RCC 7860 (cell line): ENCODE measurements around the gene PLTP.
A peak's percentile ranks its signal among the peaks of the same experiment; 100 is the strongest.
"Not testable (repeated sequence)": the region's sequence is repeated elsewhere in the genome, so short reads cannot be mapped to it uniquely, and the experiment has no call there.

ENCODE experiments used
- DNase-seq: peaks from one replicate; pipeline ENCODE4 v3.0.0-alpha.2; 2015; ENCODE audit warnings: low spot score
- FAIRE-seq: peaks from 2 replicates; lab custom pipeline; 2012; peaks lifted over from hg19 to GRCh38; lab: Jason Lieb, UNC

Gene PLTP, protein sequence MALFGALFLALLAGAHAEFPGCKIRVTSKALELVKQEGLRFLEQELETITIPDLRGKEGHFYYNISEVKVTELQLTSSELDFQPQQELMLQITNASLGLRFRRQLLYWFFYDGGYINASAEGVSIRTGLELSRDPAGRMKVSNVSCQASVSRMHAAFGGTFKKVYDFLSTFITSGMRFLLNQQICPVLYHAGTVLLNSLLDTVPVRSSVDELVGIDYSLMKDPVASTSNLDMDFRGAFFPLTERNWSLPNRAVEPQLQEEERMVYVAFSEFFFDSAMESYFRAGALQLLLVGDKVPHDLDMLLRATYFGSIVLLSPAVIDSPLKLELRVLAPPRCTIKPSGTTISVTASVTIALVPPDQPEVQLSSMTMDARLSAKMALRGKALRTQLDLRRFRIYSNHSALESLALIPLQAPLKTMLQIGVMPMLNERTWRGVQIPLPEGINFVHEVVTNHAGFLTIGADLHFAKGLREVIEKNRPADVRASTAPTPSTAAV

GRCh38 chr20:45911486-45912343 is at the start of gene PLTP:
Gene PLTP, minus strand, starts transcription at chr20:45912155. Its CDS starts 703 bp downstream, at chr20:45911452.
- DNase-seq = no peak
- no peak for FAIRE-seq

GRCh38 chr20:45959956-45960630 is 48.1 kb upstream of the PLTP start:
- DNase-seq = no peak
- no peak for FAIRE-seq

GRCh38 chr20:45959126-45959525 is 47.2 kb upstream of the PLTP start:
- DNase-seq (no peak), FAIRE-seq (no peak)

- DNase-seq = no peak
- FAIRE-seq = no peak
Measured at GRCh38 chr20:45958593-45958992, 46.6 kb upstream of the PLTP start.

DNA sequence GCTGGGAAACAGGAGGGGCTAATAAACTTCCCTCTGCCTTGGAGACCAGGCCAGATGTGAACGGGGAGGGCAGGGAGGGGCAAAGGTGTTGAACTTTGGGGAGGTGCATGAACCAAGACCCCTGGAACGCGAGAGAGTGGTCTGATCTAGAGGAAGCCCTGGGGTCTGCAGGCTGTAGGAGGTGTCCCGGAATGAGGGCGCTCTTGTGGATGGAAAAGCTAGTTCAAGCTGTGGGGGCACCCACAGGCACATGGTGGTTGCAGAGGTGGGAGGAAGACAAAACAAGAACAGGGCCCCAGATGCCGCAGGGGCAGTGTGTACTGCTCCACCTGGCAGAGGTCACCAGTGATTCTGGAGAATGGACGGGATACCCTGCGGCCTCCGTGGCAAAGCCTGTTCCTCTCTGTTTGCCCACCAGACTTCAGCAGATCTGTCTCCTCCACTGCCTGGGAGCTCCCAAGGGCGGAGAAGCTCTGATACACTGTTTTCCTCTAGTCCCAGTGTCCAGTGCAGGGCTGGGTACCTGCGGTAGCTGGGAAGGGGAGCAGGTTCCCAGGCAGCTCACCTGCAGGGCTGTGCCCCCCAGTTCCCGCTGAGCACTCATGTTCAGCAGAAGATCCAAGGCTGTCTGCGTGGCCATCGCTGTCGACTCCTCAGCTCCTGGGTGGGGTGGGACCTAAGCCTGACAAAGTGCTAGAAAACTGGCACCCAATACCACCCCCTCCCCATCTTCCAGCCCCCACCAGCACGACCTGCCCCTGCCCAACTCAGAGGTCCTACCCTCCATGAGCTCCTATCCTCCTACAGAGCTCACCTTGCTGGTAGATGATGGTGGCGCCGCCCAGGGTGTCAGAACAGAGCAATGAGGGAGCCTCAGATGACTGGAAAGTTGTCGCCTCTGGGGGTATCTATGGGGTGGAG is 45.3 kb upstream of the PLTP start:
- no peak for FAIRE-seq
- DNase-seq = no peak

GRCh38 chr20:45956326-45956725 is 44.4 kb upstream of the PLTP start:
- DNase-seq, FAIRE-seq: not testable (repeated sequence)

- DNase-seq = no peak
Measured at GRCh38 chr20:45953672-45954071, 41.7 kb upstream of the PLTP start.

DNA sequence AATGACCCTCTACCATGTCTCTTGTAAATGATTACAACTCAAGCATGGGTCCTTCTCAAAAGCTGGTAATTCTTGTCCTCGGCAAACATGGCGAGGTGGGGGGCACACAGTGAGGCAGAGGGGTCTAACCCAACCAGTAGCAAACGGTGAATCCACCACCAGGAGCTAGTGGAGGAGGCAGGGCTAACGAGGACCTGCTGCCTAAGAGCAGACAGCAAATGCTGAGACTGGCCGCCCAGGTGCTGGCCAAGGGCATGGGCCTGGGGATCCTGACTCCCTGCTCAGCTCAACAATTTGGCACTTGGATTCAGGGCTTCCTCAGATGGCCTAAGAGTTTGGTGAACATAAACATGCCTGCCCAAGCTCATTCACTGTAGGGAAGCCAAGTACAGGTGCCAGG is 40.9 kb upstream of the PLTP start:
- no peak for DNase-seq
- no peak for FAIRE-seq

More at GRCh38 chr20:45953672-45954071, 41.7 kb upstream of the PLTP start:
- no peak for FAIRE-seq

DNA sequence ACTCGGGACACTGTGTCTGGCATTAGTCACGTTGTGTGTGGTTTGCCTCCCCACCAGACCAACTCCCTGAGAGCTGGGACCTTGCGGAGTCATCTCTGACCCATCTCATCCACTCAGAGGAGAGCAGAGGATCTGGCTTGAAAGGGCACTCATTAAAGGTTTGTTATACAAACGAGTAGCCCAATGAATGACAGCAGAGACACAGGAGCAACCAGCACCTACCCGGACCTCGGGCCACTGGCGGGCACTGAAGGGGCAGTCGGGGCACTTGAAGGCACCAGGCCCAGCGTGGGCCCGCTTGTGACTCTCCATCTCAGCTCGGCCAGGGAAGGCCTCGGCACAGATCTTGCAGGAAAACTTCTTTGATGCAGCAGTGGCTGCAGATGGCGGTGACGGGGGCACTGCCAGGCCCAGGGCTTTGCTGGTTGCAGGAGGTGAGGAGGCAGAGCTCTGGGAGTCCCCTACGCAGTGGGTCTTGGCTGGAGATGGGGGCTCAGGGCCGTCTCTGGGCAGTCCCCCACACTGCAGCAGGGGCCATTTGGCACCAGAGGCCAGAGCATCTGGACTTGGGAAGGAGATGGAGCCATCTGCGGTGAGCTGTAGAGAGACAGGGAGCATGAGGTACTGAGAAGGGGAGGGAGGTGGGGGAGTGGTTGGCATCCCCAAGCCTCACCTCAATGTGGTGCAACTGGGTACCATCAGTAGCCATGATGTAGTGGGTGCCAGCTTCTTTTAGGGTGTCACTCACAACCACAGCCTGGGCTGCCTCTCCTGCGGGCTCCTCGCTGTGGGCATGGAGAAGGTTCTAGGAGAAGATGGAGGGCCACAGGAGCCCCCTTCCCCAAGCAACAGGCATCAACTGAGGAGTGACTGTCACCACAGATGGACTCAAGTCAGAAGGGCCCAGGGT is 40.2 kb upstream of the PLTP start:
- DNase-seq = peak; percentile 13
- no peak for FAIRE-seq

GRCh38 chr20:45950330-45950646 is 38.3 kb upstream of the PLTP start:
- DNase-seq = no peak

DNA sequence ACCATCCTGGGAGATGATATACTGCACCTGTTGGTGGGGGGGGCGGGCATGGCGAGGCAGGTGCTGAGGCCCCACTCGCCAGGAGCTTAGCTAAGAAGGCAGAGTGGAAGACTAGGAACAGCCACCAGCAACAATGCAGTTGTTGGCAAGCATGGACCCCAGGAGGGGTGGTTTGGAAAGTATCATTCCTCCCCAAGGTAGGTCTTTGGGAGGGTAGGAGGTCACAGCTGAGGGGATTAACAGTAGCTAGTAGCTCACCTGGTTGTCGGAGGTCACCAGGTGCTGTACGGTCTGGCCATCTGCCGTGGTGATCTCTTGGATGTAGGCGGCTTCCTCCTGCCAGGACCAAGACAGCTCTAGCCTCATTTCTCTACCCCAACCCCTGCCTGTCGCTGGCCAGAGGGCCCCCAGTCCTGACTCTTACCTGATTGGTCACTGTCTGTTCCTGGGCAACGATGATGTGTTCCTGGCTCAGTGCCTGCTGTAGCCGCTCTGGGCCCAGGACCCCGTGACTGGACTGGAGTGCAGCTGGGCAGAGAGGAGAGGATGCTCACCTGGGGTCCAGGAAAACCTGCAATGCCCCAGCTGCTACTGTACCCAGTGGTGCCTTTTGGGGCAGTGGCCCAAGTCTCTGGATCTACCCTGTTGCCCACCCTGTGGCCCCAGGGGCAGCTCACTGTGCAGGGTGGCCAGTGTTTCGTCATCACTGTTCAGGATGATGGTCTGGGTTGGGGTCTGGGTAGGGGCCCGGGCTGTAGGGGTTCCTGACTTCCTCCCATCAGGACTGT is 37.8 kb upstream of the PLTP start:
- no peak for DNase-seq
- FAIRE-seq = no peak

More at GRCh38 chr20:45950330-45950646, 38.3 kb upstream of the PLTP start:
- no peak for FAIRE-seq

GRCh38 chr20:45948742-45949541 is 37.0 kb upstream of the PLTP start:
- FAIRE-seq = no peak

DNA sequence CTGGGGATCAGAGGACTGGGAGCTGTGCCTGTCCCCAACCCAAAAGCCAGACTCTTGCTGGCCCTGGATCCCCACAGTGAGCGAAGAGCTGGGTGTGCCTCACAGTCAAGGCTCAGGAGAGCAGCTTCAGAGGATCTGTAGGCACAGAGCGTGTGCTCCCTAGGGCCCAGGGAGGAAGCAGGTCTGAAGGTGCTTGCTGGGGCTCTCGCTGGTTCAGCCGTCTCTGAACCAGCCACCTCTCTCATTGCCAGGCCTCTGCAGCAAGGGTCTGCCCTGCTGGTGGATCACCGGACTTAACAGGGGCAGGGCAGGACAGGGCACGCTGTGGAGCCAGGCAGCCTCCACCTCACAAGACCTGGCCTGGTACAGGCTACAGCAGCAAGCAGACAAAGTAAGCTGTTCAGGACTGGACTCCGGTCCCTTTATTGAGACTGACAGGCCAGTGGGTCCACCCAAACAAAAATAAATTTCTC is 36.3 kb upstream of the PLTP start:
- DNase-seq = no peak
- no peak for FAIRE-seq

More at GRCh38 chr20:45948742-45949541, 37.0 kb upstream of the PLTP start:
- DNase-seq = no peak

DNA sequence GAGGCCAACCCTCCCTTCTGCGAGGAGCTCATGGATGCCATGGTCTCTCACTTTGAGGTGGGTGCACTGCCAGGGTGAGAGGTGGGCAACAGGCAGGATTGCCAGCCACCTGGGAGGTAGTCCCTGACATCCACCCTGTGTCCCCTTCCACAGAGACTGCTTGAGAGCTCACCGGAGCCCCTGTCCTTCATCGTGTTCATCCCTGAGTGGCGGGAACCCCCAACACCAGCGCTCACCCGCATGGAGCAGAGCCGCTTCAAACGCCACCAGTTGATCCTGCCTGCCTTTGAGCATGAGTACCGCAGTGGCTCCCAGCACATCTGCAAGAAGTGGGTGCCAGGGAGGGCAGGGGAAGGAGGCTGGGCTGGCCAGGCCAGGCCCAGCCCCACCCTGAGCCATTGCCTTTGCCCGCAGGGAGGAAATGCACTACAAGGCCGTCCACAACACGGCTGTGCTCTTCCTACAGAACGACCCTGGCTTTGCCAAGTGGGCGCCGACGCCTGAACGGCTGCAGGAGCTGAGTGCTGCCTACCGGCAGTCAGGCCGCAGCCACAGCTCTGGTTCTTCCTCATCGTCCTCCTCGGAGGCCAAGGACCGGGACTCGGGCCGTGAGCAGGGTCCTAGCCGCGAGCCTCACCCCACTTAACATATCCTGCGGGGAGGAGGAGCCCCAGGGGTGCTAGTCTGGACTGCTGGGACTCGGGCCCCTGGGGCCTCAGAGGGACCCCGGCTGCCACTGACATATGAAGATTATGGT is 35.3 kb upstream of the PLTP start:
- no peak for FAIRE-seq
- DNase-seq = no peak

DNA sequence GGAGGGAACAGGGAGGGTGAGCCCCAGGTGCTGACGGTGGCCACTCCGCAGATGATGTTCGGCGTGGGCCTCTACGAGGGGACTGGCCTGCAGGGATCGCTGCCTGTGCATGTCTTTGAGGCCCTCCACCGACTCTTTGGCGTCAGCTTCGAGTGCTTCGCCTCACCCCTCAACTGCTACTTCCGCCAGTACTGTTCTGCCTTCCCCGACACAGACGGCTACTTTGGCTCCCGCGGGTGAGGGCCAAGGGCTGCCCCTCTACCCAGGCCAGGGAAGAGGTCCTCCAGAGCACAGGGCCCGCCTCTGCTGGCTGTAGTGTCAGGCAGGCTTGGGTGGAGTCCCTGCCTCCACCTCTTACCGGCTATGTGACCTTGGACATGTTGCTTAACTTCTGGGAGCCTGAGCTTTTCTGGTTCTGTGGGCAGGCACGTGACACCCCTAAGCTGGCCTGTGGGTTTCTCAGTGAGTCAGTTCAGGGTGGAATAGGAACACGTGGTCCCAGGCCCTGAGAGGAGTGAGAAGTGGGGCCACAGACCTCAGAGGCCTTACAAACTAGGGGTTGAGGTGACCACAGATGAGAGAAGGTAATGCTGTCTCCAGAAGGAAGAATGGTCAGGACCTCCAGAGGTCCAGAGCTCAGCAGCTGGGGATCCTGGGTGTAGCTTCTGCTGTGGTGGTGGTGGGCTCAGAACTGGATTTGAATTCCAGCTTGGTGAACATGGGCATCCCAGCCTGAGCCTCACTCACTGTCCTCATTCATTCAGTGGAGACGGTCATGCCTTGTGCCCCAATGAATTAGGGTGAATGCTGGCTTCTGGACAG is 34.4 kb upstream of the PLTP start:
- FAIRE-seq = no peak
- DNase-seq = peak; percentile 62

GRCh38 chr20:45945678-45946148 is 33.8 kb upstream of the PLTP start:
- no peak for FAIRE-seq
- DNase-seq = peak; percentile 84
